Measurements from ENCODE around the gene ARMC6.

ARMC6 gene

DNA sequence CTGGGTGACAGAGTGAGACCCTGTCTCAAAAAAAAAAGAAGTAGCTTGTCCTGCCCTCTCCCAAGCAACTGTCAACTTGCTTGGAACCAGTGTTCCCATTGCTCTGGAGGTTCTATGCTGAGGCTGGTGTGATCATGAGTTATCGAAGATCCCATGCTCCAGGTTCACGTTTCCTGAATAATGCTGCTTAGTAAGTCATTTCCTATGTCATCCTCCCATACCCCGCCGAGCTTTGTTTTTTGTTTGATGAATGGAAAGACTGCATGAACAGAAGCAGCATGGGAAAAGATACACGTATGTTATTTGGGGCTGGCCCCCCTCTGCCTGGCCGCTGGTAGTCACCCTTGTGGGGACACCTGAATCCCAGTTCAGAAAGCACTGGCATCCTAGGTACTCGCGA is 41.7 kb downstream of the ARMC6 start:
- no peak overlapping the region for H2AFZ ChIP-seq (ENCODE audit: low read depth, low read length)
- no peak overlapping the region for H3K4me2 ChIP-seq (ENCODE audit: insufficient read depth, low read length)
- H3K36me3 ChIP-seq (ENCODE audit: insufficient read depth, low read length), result peaks cover 11% of the 10 kb centered on the region
- H3K9me3 ChIP-seq (ENCODE audit: insufficient read depth, low read length, severe bottlenecking), result no peaks in the 10 kb centered on the region
- no peak for ATAC-seq (ENCODE audit: insufficient read depth, low read depth)
- peaks cover 16% of the 10 kb centered on the region; the same call in 1 of the 2 replicates for H4K20me1 ChIP-seq (ENCODE audit: insufficient read depth, low read length)
- no peaks in the 10 kb centered on the region for H3K27me3 ChIP-seq (ENCODE audit: insufficient read depth, low read length, poor library complexity)
- TF ChIP-seq, protein P1, sequence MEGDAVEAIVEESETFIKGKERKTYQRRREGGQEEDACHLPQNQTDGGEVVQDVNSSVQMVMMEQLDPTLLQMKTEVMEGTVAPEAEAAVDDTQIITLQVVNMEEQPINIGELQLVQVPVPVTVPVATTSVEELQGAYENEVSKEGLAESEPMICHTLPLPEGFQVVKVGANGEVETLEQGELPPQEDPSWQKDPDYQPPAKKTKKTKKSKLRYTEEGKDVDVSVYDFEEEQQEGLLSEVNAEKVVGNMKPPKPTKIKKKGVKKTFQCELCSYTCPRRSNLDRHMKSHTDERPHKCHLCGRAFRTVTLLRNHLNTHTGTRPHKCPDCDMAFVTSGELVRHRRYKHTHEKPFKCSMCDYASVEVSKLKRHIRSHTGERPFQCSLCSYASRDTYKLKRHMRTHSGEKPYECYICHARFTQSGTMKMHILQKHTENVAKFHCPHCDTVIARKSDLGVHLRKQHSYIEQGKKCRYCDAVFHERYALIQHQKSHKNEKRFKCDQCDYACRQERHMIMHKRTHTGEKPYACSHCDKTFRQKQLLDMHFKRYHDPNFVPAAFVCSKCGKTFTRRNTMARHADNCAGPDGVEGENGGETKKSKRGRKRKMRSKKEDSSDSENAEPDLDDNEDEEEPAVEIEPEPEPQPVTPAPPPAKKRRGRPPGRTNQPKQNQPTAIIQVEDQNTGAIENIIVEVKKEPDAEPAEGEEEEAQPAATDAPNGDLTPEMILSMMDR (IDR thresholded peaks at IDR 0.05; ENCODE audit: borderline replicate concordance, extremely low read depth, low read length, poor library complexity, severe bottlenecking), result no peak
- TF ChIP-seq EZH2 (IDR thresholded peaks at IDR 0.05; ENCODE audit: borderline replicate concordance, low read depth, low read length, severe bottlenecking), result no peak
- peaks cover 13% of the 10 kb centered on the region; the same call in 1 of the 2 replicates for H3K79me2 ChIP-seq (ENCODE audit: insufficient read depth, low read length)
- H3K4me3 ChIP-seq (ENCODE audit: low read depth in 1 of 2, low read length in 2 of 2), result no peak overlapping the region
- no peak for DNase-seq
- no peak overlapping the region for H3K27ac ChIP-seq (ENCODE audit: low read length)
- no peak overlapping the region for H3K9ac ChIP-seq (ENCODE audit: low read depth, low read length)
- H3K4me1 ChIP-seq (ENCODE audit: insufficient read depth, low read length), result no peaks in the 10 kb centered on the region

DNA sequence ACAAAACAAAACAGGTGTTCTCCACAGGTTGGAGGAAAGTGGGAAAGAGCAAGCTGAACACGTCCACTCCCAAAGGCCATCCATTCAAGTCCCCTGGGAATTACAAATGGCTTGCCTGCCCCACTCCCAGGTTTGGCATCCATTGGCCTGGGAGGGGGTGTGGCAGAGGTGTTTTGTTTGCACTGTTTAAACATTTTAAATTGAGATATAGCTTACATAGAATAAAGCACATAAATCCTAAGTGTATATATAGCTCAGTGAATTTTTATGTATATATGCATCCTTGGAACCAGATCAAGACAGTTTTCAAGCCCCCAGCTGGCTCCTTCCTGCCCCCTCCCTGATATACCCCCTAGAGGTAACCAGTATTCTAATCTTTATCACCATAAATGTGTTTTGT is 43.1 kb downstream of the ARMC6 start:
- no peak for ATAC-seq (ENCODE audit: insufficient read depth, low read depth)
- Histone ChIP-seq H3K36me3 (ENCODE audit: insufficient read depth, low read length) (peaks cover 11% of the 10 kb centered on the region), H2AFZ (ENCODE audit: low read depth, low read length) (no peak overlapping the region), H3K4me3 (ENCODE audit: low read depth in 1 of 2, low read length in 2 of 2) (no peak overlapping the region), H3K9ac (ENCODE audit: low read depth, low read length) (no peak overlapping the region), H3K27ac (ENCODE audit: low read length) (no peak overlapping the region), H3K9me3 (ENCODE audit: insufficient read depth, low read length, severe bottlenecking) (no peaks in the 10 kb centered on the region), H3K79me2 (ENCODE audit: insufficient read depth, low read length) (peaks cover 13% of the 10 kb centered on the region), H4K20me1 (ENCODE audit: insufficient read depth, low read length) (peaks cover 21% of the 10 kb centered on the region; the same call in 1 of the 2 replicates), H3K4me2 (ENCODE audit: insufficient read depth, low read length) (no peak overlapping the region), H3K27me3 (ENCODE audit: insufficient read depth, low read length, poor library complexity) (no peaks in the 10 kb centered on the region), H3K4me1 (ENCODE audit: insufficient read depth, low read length) (no peaks in the 10 kb centered on the region)
- DNase-seq, result no peak
- TF ChIP-seq, protein P1 (IDR thresholded peaks at IDR 0.05; ENCODE audit: borderline replicate concordance, extremely low read depth, low read length, poor library complexity, severe bottlenecking), result no peak
- no peak for TF ChIP-seq EZH2 (IDR thresholded peaks at IDR 0.05; ENCODE audit: borderline replicate concordance, low read depth, low read length, severe bottlenecking)

DNA sequence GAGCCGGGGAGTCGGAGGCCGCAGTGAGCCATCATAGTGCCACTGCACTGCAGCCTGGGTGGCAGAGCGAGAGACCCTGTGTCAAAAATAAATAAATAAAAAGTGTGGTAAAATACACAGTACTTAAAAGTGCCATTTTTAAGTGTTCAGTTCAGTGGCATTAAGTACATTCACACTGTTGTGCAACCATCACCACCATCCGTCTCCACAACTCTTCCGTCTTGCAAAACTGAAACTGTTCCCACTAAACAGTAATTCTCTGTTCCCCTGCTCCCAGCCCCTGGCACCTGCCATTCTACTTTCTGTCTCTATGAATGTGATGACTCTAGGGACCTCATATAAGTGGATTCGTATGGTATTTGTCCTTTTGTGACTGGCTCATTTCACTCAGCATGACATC is 43.7 kb downstream of the ARMC6 start:
- H3K4me2 ChIP-seq (ENCODE audit: insufficient read depth, low read length), result no peak overlapping the region
- peaks cover 21% of the 10 kb centered on the region; the same call in 1 of the 2 replicates for H4K20me1 ChIP-seq (ENCODE audit: insufficient read depth, low read length)
- H3K79me2 ChIP-seq (ENCODE audit: insufficient read depth, low read length), result peaks cover 13% of the 10 kb centered on the region
- peaks cover 11% of the 10 kb centered on the region for H3K36me3 ChIP-seq (ENCODE audit: insufficient read depth, low read length)
- no peak overlapping the region for H3K27ac ChIP-seq (ENCODE audit: low read length)
- H3K4me1 ChIP-seq (ENCODE audit: insufficient read depth, low read length), result no peaks in the 10 kb centered on the region
- no peak overlapping the region for H3K9ac ChIP-seq (ENCODE audit: low read depth, low read length)
- no peak for DNase-seq
- no peaks in the 10 kb centered on the region for H3K27me3 ChIP-seq (ENCODE audit: insufficient read depth, low read length, poor library complexity)
- no peak overlapping the region for H3K4me3 ChIP-seq (ENCODE audit: low read depth in 1 of 2, low read length in 2 of 2)
- TF ChIP-seq EZH2 (IDR thresholded peaks at IDR 0.05; ENCODE audit: borderline replicate concordance, low read depth, low read length, severe bottlenecking), result no peak
- TF ChIP-seq, protein P1 (IDR thresholded peaks at IDR 0.05; ENCODE audit: borderline replicate concordance, extremely low read depth, low read length, poor library complexity, severe bottlenecking), result no peak
- H2AFZ ChIP-seq (ENCODE audit: low read depth, low read length), result no peak overlapping the region
- no peaks in the 10 kb centered on the region for H3K9me3 ChIP-seq (ENCODE audit: insufficient read depth, low read length, severe bottlenecking)
- no peak for ATAC-seq (ENCODE audit: insufficient read depth, low read depth)

DNA sequence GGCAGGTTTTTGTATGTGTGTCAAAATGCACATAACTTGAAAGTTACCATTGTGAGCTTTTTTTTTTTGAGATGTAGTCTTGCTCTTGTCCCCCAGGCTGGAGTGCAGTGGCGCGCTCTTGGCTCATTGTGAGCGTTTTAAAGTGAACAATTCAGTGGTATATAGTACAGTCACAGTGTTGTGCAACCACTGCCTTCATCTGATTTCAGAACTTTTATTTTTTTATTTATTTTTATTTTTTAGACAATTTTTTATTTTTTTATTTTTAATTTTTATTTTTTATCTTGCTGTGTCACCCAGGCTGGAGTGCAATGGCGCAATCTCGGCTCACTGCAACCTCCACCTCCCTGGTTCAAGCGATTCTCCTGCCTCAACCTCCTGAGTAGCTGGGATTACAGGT is 45.4 kb downstream of the ARMC6 start:
- ATAC-seq (ENCODE audit: insufficient read depth, low read depth) (no peak), DNase-seq (no peak)
- TF ChIP-seq EZH2 (IDR thresholded peaks at IDR 0.05; ENCODE audit: borderline replicate concordance, low read depth, low read length, severe bottlenecking), result no peak
- TF ChIP-seq, protein P1 (IDR thresholded peaks at IDR 0.05; ENCODE audit: borderline replicate concordance, extremely low read depth, low read length, poor library complexity, severe bottlenecking), result no peak

More for the DNA sequence above, 45.4 kb downstream of the ARMC6 start:
- Histone ChIP-seq H2AFZ (ENCODE audit: low read depth, low read length) (no peak overlapping the region), H3K9ac (ENCODE audit: low read depth, low read length) (no peak overlapping the region), H3K27me3 (ENCODE audit: insufficient read depth, low read length, poor library complexity) (no peaks in the 10 kb centered on the region), H3K4me1 (ENCODE audit: insufficient read depth, low read length) (no peaks in the 10 kb centered on the region), H4K20me1 (ENCODE audit: insufficient read depth, low read length) (peaks cover 16% of the 10 kb centered on the region; the same call in 1 of the 2 replicates), H3K36me3 (ENCODE audit: insufficient read depth, low read length) (peaks cover 15% of the 10 kb centered on the region), H3K79me2 (ENCODE audit: insufficient read depth, low read length) (peaks cover 6% of the 10 kb centered on the region), H3K4me2 (ENCODE audit: insufficient read depth, low read length) (no peak overlapping the region), H3K4me3 (ENCODE audit: low read depth in 1 of 2, low read length in 2 of 2) (no peak overlapping the region), H3K27ac (ENCODE audit: low read length) (no peak overlapping the region), H3K9me3 (ENCODE audit: insufficient read depth, low read length, severe bottlenecking) (no peaks in the 10 kb centered on the region)

Measured in DND-41 (cell line).